ENCODE results near the gene SLC26A9.

DNA sequence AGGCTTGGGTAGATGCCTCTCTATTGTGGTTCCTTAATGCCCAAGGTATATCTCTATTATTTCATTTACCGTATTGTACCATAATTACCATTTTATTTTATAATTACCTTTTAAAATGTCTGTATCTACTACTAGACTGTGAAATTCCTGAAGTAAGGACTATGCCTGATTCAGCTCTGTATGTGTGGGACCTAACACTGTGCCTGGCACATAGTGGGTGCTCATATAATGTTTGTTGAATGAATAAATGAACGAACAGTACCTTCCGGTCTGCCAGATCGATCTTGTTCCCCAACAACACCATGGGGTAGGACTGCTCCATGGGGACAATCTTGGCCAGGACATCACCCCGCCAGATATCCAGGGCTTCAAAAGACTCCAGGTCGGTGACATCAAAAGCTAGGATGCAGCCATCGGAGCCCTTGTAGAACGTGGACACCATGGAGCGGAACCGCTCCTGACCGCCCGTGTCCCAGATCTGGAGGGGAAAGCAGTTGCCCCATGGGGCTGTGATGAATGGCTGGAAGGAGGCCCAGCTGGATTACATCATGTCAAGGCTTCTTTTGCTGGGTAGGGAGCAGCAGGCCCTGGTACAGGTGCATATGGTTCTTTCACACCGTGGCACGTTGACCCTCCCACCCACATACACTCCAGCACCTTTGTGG is 49.1 kb upstream of the SLC26A9 start:
- TF ChIP-seq EZH2 (IDR thresholded peaks at IDR 0.05; ENCODE audit: insufficient read depth, poor library complexity, severe bottlenecking): no peak
- TF ChIP-seq EZH2phosphoT487 (IDR thresholded peaks at IDR 0.05; ENCODE audit: insufficient read depth, low read depth): no peak
